ENCODE data around the gene TSSK2. TPM values are rescaled to one million over a fixed set of nuclear protein-coding genes. Genes with fewer than 3 reads are reported as not detected.
A peak's percentile ranks its signal among the peaks of the same experiment; 100 is the strongest.

TSSK2 gene
- total RNA-seq, 1 donor from 2014 or later = not detected

GRCh38 chr22:19122752-19123492, 8.2 kb upstream of the TSSK2 start:
- DNase-seq (ENCODE audit: low spot score in 2 of 2) (peak in 1 of 2 donors; percentile 54), FAIRE-seq (no peak)

GRCh38 chr22:19123936-19124335, 7.2 kb upstream of the TSSK2 start:
- FAIRE-seq (no peak), DNase-seq (ENCODE audit: low spot score in 2 of 2) (no peak)

GRCh38 chr22:19124377-19124776, 6.7 kb upstream of the TSSK2 start:
- no peak for DNase-seq (ENCODE audit: low spot score in 2 of 2)
- FAIRE-seq = no peak

GRCh38 chr22:19125011-19125410, 6.1 kb upstream of the TSSK2 start:
- DNase-seq (ENCODE audit: low spot score in 2 of 2) (no peak), FAIRE-seq (no peak)

GRCh38 chr22:19125474-19126308, 5.4 kb upstream of the TSSK2 start:
- FAIRE-seq (no peak), DNase-seq (ENCODE audit: low spot score in 2 of 2) (no peak)

GRCh38 chr22:19126309-19127273, 4.5 kb upstream of the TSSK2 start:
- DNase-seq (ENCODE audit: low spot score in 2 of 2) = no peak
- no peak for FAIRE-seq

- FAIRE-seq = no peak
- no peak for DNase-seq (ENCODE audit: low spot score in 2 of 2)
These were observed 3.6 kb upstream of the TSSK2 start for GRCh38 chr22:19127329-19128008.

- FAIRE-seq (no peak), DNase-seq (ENCODE audit: low spot score in 2 of 2) (no peak)
These were observed 3.1 kb upstream of the TSSK2 start for GRCh38 chr22:19128009-19128401.

GRCh38 chr22:19128946-19129727, 2.0 kb upstream of the TSSK2 start:
- DNase-seq (ENCODE audit: low spot score in 2 of 2) = no peak
- no peak for FAIRE-seq

GRCh38 chr22:19129871-19130270, 1.2 kb upstream of the TSSK2 start:
- no peak for FAIRE-seq

GRCh38 chr22:19131685-19132015, 542 bp downstream of the TSSK2 start:
- DNase-seq (ENCODE audit: low spot score in 2 of 2) = no peak
- no peak for FAIRE-seq

More at GRCh38 chr22:19129871-19130270, 1.2 kb upstream of the TSSK2 start:
- no peak for DNase-seq (ENCODE audit: low spot score in 2 of 2)

GRCh38 chr22:19132153-19132552, 1.0 kb downstream of the TSSK2 start:
- DNase-seq (ENCODE audit: low spot score in 2 of 2) (no peak), FAIRE-seq (no peak)

GRCh38 chr22:19132693-19133400, 1.7 kb downstream of the TSSK2 start:
- no peak for DNase-seq (ENCODE audit: low spot score in 2 of 2)
- no peak for FAIRE-seq

- no peak for FAIRE-seq
- DNase-seq (ENCODE audit: low spot score in 2 of 2) = no peak
These were observed 2.5 kb downstream of the TSSK2 start for GRCh38 chr22:19133561-19133960.

GRCh38 chr22:19134176-19134831, 3.2 kb downstream of the TSSK2 start:
- FAIRE-seq (no peak), DNase-seq (ENCODE audit: low spot score in 2 of 2) (no peak)

GRCh38 chr22:19134874-19135273, 3.8 kb downstream of the TSSK2 start:
- FAIRE-seq = no peak

GRCh38 chr22:19136915-19137314, 5.8 kb downstream of the TSSK2 start:
- FAIRE-seq = no peak
- no peak for DNase-seq (ENCODE audit: low spot score in 2 of 2)

More at GRCh38 chr22:19134874-19135273, 3.8 kb downstream of the TSSK2 start:
- no peak for DNase-seq (ENCODE audit: low spot score in 2 of 2)
